Measurements from ENCODE around the gene TOP3B. TPM values are rescaled to one million over a fixed set of nuclear protein-coding genes. Genes with fewer than 3 reads are reported as not detected.
"Not testable (repeated sequence)": the region's sequence is repeated elsewhere in the genome, so short reads cannot be mapped to it uniquely, and the experiment has no call there.

The TOP3B gene
- total and polyA plus RNA-seq, 2 experiments from 2014 or later = 35.7 to 77.7 TPM

DNA sequence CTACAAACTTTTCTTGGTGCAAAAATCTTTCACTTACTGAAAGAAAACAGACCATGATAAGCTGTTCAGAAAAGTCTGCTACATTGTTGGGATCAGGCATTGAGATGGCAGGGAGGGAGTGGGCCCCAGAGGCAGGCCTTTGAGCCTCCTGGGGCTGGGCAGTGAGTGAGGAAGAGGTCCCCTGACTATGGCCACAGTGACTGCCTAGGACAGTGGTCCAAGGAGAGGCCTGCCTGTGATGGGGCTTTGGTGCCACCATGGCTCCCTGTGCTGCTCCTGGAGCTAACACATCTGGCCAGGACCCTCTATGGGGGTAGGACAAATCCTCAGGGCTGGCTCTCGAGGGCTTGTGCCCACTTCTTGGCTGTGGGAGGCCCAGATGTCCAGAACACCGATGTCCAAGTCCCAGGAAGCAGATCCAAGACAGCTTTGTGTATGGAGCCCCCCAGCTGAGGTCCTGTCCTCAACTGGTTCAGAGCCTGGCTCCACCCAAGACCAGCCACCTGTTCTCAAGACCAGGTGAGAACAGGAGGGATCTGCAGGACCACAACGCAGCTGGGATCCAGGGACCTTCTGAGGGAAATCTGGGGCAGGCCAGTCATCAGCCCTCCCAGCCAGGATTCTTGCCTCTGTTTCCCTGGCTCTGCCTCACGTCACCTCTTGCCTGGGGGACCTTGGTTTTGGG lies 66.8 kb downstream of the TOP3B start (continued):
- TF ChIP-seq, protein P1, sequence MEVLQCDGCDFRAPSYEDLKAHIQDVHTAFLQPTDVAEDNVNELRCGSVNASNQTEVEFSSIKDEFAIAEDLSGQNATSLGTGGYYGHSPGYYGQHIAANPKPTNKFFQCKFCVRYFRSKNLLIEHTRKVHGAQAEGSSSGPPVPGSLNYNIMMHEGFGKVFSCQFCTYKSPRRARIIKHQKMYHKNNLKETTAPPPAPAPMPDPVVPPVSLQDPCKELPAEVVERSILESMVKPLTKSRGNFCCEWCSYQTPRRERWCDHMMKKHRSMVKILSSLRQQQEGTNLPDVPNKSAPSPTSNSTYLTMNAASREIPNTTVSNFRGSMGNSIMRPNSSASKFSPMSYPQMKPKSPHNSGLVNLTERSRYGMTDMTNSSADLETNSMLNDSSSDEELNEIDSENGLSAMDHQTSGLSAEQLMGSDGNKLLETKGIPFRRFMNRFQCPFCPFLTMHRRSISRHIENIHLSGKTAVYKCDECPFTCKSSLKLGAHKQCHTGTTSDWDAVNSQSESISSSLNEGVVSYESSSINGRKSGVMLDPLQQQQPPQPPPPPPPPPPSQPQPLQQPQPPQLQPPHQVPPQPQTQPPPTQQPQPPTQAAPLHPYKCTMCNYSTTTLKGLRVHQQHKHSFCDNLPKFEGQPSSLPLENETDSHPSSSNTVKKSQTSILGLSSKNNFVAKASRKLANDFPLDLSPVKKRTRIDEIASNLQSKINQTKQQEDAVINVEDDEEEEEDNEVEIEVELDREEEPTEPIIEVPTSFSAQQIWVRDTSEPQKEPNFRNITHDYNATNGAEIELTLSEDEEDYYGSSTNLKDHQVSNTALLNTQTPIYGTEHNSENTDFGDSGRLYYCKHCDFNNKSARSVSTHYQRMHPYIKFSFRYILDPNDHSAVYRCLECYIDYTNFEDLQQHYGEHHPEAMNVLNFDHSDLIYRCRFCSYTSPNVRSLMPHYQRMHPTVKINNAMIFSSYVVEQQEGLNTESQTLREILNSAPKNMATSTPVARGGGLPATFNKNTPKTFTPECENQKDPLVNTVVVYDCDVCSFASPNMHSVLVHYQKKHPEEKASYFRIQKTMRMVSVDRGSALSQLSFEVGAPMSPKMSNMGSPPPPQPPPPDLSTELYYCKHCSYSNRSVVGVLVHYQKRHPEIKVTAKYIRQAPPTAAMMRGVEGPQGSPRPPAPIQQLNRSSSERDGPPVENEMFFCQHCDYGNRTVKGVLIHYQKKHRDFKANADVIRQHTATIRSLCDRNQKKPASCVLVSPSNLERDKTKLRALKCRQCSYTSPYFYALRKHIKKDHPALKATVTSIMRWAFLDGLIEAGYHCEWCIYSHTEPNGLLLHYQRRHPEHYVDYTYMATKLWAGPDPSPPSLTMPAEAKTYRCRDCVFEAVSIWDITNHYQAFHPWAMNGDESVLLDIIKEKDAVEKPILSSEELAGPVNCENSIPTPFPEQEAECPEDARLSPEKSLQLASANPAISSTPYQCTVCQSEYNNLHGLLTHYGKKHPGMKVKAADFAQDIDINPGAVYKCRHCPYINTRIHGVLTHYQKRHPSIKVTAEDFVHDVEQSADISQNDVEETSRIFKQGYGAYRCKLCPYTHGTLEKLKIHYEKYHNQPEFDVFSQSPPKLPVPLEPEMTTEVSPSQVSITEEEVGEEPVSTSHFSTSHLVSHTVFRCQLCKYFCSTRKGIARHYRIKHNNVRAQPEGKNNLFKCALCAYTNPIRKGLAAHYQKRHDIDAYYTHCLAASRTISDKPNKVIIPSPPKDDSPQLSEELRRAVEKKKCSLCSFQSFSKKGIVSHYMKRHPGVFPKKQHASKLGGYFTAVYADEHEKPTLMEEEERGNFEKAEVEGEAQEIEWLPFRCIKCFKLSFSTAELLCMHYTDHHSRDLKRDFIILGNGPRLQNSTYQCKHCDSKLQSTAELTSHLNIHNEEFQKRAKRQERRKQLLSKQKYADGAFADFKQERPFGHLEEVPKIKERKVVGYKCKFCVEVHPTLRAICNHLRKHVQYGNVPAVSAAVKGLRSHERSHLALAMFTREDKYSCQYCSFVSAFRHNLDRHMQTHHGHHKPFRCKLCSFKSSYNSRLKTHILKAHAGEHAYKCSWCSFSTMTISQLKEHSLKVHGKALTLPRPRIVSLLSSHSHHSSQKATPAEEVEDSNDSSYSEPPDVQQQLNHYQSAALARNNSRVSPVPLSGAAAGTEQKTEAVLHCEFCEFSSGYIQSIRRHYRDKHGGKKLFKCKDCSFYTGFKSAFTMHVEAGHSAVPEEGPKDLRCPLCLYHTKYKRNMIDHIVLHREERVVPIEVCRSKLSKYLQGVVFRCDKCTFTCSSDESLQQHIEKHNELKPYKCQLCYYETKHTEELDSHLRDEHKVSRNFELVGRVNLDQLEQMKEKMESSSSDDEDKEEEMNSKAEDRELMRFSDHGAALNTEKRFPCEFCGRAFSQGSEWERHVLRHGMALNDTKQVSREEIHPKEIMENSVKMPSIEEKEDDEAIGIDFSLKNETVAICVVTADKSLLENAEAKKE (CRISPR knock-in tag; IDR thresholded peaks at IDR 0.05) = no peak
- TF ChIP-seq JUNB (IDR thresholded peaks at IDR 0.05; ENCODE audit: unreplicated experiment) (no peak), REST (IDR thresholded peaks at IDR 0.05; ENCODE audit: unreplicated experiment) (no peak), ZNF114 (CRISPR knock-in tag; IDR thresholded peaks at IDR 0.05) (no peak), EZH2 (IDR thresholded peaks at IDR 0.05; ENCODE audit: low read depth, unreplicated experiment) (no peak), ZNF331 (CRISPR knock-in tag; IDR thresholded peaks at IDR 0.05; ENCODE audit: low read depth) (no peak), CREB1 (CRISPR knock-in tag; IDR thresholded peaks at IDR 0.05; ENCODE audit: low read depth) (no peak)
- TF ChIP-seq, protein P2, sequence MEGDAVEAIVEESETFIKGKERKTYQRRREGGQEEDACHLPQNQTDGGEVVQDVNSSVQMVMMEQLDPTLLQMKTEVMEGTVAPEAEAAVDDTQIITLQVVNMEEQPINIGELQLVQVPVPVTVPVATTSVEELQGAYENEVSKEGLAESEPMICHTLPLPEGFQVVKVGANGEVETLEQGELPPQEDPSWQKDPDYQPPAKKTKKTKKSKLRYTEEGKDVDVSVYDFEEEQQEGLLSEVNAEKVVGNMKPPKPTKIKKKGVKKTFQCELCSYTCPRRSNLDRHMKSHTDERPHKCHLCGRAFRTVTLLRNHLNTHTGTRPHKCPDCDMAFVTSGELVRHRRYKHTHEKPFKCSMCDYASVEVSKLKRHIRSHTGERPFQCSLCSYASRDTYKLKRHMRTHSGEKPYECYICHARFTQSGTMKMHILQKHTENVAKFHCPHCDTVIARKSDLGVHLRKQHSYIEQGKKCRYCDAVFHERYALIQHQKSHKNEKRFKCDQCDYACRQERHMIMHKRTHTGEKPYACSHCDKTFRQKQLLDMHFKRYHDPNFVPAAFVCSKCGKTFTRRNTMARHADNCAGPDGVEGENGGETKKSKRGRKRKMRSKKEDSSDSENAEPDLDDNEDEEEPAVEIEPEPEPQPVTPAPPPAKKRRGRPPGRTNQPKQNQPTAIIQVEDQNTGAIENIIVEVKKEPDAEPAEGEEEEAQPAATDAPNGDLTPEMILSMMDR (conservative IDR thresholded peaks at IDR 0.05; ENCODE audit: low read depth in 2 of 2) = no peak

DNA sequence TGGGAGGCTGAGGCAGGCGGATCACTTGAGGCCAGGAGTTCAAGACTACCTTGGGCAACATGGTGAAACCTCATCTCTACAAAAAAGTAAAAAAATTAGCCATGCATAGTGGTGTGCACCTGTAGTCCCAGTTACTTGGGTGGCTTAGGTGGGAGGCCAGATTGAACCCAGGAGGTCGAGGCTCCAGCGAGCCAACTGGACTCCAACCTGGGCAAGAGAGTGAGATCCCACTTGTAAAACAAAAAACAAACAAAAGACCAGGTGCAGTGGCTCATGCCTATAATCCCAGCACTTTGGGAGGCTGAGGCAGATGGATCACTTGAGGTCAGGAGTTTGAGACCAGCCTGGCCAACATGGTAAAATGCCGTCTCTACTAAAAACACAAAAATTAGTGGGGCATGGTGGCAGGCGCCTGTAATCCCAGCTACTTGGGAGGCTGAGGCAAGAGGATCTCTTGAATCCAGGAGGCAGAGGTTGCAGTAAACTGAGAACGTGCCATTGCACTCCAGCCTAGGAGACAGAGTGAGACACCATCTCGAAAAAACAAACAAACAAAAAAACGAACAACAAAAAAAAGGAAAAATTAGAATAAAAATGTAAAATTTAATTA lies 68.4 kb downstream of the TOP3B start:
- H3F3A ChIP-seq (replicated peaks; ENCODE audit: low read depth); H3K27ac ChIP-seq (ENCODE audit: low read depth); H3K27me3 ChIP-seq (ENCODE audit: insufficient read depth); H3K4me3 Mint-ChIP-seq; H3K9me3 Mint-ChIP-seq; H3K36me3 ChIP-seq (ENCODE audit: insufficient read depth); H3K79me2 ChIP-seq (replicated peaks; ENCODE audit: insufficient read depth); H2AFZ ChIP-seq; H3K4me3 ChIP-seq; H3K4me2 ChIP-seq; DNase-seq (ENCODE audit: low spot score); H4K20me1 ChIP-seq (replicated peaks; ENCODE audit: insufficient read depth); ATAC-seq; H3K9me2 ChIP-seq (ENCODE audit: insufficient read depth); H3K27ac Mint-ChIP-seq; H3K36me3 Mint-ChIP-seq (ENCODE audit: low read depth): not testable (repeated sequence)
- peaks cover 14% of the 10 kb centered on the region for H3K27me3 Mint-ChIP-seq (ENCODE audit: insufficient read depth, low read depth, poor library complexity)
- H3K4me1 ChIP-seq (ENCODE audit: insufficient read depth) = peaks cover 12% of the 10 kb centered on the region; the same call in 1 of the 2 replicates
- H3K4me1 Mint-ChIP-seq = peaks cover 16% of the 10 kb centered on the region

DNA sequence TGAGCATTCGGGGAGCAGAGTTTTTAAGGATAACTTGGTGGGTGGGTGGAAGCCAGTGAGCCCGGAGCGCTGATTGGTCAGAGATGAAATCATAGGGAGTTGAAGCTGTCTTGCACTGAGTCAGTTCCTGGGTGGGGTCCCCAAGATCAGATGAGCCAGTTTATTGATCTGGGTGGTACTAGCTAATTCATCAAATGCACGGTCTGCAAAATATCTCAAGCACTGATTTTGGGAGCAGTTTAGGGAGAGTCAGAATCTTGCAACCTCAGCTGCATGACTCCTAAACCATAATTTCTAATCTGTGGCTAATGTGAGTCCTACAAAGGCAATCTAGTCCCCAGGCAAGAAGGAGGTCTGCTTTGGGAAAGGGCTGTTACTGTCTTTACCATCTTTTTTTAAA lies 72.2 kb downstream of the TOP3B start:
- H3K4me3 ChIP-seq; H3K4me1 ChIP-seq (ENCODE audit: insufficient read depth); H3K9me2 ChIP-seq (ENCODE audit: insufficient read depth); H4K20me1 ChIP-seq (replicated peaks; ENCODE audit: insufficient read depth); H3F3A ChIP-seq (replicated peaks; ENCODE audit: low read depth); H3K27ac Mint-ChIP-seq; H3K27ac ChIP-seq (ENCODE audit: low read depth); H3K4me3 Mint-ChIP-seq; H3K27me3 ChIP-seq (ENCODE audit: insufficient read depth); DNase-seq (ENCODE audit: low spot score); ATAC-seq; H2AFZ ChIP-seq; H3K4me2 ChIP-seq; H3K79me2 ChIP-seq (replicated peaks; ENCODE audit: insufficient read depth); H3K36me3 ChIP-seq (ENCODE audit: insufficient read depth); H3K27me3 Mint-ChIP-seq (ENCODE audit: insufficient read depth, low read depth, poor library complexity); H3K36me3 Mint-ChIP-seq (ENCODE audit: low read depth); H3K9me3 Mint-ChIP-seq; H3K4me1 Mint-ChIP-seq: not testable (repeated sequence)

All from GM23338 (cell line).